ENCODE data around the gene BICD1. TPM values are rescaled to one million over a fixed set of nuclear protein-coding genes. Genes with fewer than 3 reads are reported as not detected.

Gene BICD1
- polyA plus RNA-seq, 1 of the 3 experiments (the other 2 are of a cell fraction), result 12.1 TPM

DNA sequence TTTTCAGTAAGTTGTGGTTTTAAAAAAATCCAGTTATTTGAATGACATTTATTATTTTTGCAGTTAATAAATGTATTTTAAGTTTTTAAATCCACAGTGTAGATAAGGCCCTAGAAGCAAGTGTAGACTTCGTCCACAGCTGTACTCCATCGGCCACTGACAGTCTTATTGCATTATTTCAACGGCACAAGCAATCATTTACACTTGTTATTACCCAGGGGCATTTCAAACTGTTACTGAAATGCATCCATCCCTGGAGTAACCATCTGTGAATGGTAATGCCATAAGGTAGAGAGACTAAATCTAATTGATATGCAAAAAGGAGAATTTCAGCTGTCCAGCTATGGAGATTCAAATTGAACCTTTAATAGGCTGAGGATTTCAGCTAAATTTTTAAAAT lies 48.4 kb downstream of the BICD1 start (continued):
- TF ChIP-seq, protein P1, sequence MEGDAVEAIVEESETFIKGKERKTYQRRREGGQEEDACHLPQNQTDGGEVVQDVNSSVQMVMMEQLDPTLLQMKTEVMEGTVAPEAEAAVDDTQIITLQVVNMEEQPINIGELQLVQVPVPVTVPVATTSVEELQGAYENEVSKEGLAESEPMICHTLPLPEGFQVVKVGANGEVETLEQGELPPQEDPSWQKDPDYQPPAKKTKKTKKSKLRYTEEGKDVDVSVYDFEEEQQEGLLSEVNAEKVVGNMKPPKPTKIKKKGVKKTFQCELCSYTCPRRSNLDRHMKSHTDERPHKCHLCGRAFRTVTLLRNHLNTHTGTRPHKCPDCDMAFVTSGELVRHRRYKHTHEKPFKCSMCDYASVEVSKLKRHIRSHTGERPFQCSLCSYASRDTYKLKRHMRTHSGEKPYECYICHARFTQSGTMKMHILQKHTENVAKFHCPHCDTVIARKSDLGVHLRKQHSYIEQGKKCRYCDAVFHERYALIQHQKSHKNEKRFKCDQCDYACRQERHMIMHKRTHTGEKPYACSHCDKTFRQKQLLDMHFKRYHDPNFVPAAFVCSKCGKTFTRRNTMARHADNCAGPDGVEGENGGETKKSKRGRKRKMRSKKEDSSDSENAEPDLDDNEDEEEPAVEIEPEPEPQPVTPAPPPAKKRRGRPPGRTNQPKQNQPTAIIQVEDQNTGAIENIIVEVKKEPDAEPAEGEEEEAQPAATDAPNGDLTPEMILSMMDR (IDR thresholded peaks at IDR 0.05), result no peak
- TF ChIP-seq EP300 (IDR thresholded peaks at IDR 0.05; ENCODE audit: borderline replicate concordance in 1 of 2, low read depth in 1 of 2, low read length in 1 of 2), result peak in 1 of 2 experiments; percentile 74; a peak in 1 of 4 replicates
- no peak for TF ChIP-seq TCF12 (IDR thresholded peaks at IDR 0.05)
- no peak for TF ChIP-seq MXI1 (IDR thresholded peaks at IDR 0.05; ENCODE audit: low read depth, low read length)
- TF ChIP-seq JUND (IDR thresholded peaks at IDR 0.05), result no peak
- no peak for TF ChIP-seq SIN3A (IDR thresholded peaks at IDR 0.05; ENCODE audit: borderline replicate concordance, low read depth, low read length)
- TF ChIP-seq POLR2AphosphoS5 (IDR thresholded peaks at IDR 0.05; ENCODE audit: low read depth, low read length), result no peak
- TF ChIP-seq, protein P2, sequence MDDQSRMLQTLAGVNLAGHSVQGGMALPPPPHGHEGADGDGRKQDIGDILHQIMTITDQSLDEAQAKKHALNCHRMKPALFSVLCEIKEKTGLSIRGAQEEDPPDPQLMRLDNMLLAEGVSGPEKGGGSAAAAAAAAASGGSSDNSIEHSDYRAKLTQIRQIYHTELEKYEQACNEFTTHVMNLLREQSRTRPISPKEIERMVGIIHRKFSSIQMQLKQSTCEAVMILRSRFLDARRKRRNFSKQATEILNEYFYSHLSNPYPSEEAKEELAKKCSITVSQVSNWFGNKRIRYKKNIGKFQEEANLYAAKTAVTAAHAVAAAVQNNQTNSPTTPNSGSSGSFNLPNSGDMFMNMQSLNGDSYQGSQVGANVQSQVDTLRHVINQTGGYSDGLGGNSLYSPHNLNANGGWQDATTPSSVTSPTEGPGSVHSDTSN (IDR thresholded peaks at IDR 0.05), result no peak

DNA sequence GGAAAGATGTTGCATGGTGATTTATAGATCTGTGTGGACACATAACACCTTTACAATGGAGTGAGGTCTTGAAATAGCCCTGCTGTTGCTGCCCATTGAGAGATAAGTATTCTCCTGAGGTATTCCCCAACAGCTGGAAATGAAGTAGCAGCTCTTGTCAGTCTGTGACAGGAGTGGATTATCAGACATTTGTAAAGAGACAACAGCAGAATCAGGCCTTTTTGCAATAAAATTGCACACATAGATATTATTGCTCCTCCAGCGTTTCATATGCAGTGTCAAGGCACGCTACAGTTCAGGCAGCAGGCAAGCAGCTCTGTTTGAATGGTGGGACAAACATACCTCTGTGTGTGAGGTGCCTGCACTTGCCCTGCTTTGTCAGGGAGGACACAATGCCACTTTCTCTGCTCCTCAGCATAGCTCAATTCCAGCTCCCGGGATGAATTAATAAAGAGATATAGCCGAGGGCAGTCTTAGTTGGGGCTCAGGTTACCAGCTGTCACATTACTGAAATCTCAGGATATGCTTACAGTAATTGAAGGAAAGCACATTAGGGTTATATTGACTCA lies 49.4 kb downstream of the BICD1 start:
- ChIA-PET POLR2A (interaction anchor here (1.5 kb wide), 1 partner anchor 50 kb away, joined by 3 read pairs; the partner anchor contains the start of gene BICD1), CTCF (interaction anchor here (1.0 to 1.5 kb wide), 4 partner anchors 27 to 753 kb away, joined by 3 read pairs; no protein-coding TSS in a partner anchor)
- H3K36me3 ChIP-seq (replicated peaks in 1 of 2; ENCODE audit: control insufficient read depth in 1 of 2, insufficient read depth in 2 of 2, low read length in 1 of 2), result peaks cover 0 to 3% of the 10 kb centered on the region in 2 experiments
- no peak overlapping the region for H3K4me3 ChIP-seq (ENCODE audit: low read depth in 2 of 2, low read length in 1 of 2)
- H3K9ac ChIP-seq, result no peak overlapping the region
- DNase-seq, result peak; percentile 32
- no peaks in the 10 kb centered on the region for H3K9me3 ChIP-seq
- H3K27ac ChIP-seq (ENCODE audit: low read depth in 2 of 2, low read length in 1 of 2), result peak overlapping the region in 1 of 2 experiments; percentile 58; a peak in 2 of 4 replicates
- no peaks in the 10 kb centered on the region for H4K20me1 ChIP-seq (ENCODE audit: insufficient read depth)
- no peaks in the 10 kb centered on the region for H3K27me3 ChIP-seq (ENCODE audit: insufficient read depth)
- no peaks in the 10 kb centered on the region for H3F3A ChIP-seq (replicated peaks; ENCODE audit: insufficient read depth)
- no peak overlapping the region for H2AFZ ChIP-seq (ENCODE audit: low read depth)
- peaks cover 4% of the 10 kb centered on the region; the same call in 1 of the 2 replicates for H3K79me2 ChIP-seq (ENCODE audit: insufficient read depth)
- WGBS (ENCODE audit: low lambda C conversion rate), result 55% methylated on average over 3 of the region's 4 CpGs
- H3K9me2 ChIP-seq, result no peaks in the 10 kb centered on the region
- H3K4me2 ChIP-seq, result no peak overlapping the region
- H3K4me1 ChIP-seq (ENCODE audit: control insufficient read depth in 1 of 2, insufficient read depth in 2 of 2, low read depth in 1 of 2, low read length in 1 of 2), result peaks cover 0 to 26% of the 10 kb centered on the region in 2 experiments; a peak in 2 of 4 replicates
- TF ChIP-seq JUND (IDR thresholded peaks at IDR 0.05), result no peak
- no peak for TF ChIP-seq GABPA (IDR thresholded peaks at IDR 0.05; ENCODE audit: low read depth)
- no peak for TF ChIP-seq SIN3A (IDR thresholded peaks at IDR 0.05; ENCODE audit: borderline replicate concordance, low read depth, low read length)

DNA sequence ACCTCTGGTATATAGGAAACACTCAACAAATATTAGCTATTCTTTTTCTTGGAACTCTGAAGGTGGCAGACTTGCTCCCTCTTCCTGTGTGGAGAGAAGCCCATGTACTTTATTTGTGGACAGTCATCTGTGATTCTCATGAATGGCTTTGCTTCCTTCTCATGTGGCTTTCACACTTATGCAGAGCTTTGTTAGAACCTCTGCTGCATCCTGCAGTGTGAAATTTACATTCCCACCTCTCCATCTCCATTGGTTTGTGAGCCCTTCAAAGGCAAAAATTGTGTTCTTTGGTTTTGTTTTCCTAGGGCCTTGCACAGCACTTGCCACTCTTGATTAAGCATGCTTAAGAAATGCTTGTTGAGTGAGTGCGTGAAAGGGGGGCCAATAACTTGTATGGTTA lies 51.9 kb downstream of the BICD1 start:
- H4K20me1 ChIP-seq (ENCODE audit: insufficient read depth), result no peaks in the 10 kb centered on the region
- DNase-seq, result no peak
- H3K36me3 ChIP-seq (replicated peaks in 1 of 2; ENCODE audit: control insufficient read depth in 1 of 2, insufficient read depth in 2 of 2, low read length in 1 of 2), result peaks cover 5 to 10% of the 10 kb centered on the region in 2 experiments
- H3K9me3 ChIP-seq, result no peaks in the 10 kb centered on the region
- no peaks in the 10 kb centered on the region for H3K9me2 ChIP-seq
- WGBS (ENCODE audit: low lambda C conversion rate), result 100% methylated on average over 1 of the region's 1 CpG
- POLR2A ChIA-PET, result no interaction called here
- H3K4me1 ChIP-seq (ENCODE audit: control insufficient read depth in 1 of 2, insufficient read depth in 2 of 2, low read depth in 1 of 2, low read length in 1 of 2), result peaks cover 0 to 22% of the 10 kb centered on the region in 2 experiments; a peak in 2 of 4 replicates
- H3K9ac ChIP-seq, result no peak overlapping the region
- CTCF ChIA-PET, result interaction anchor here (0.7 to 1.6 kb wide), 3 partner anchors 13 to 97 kb away, joined by 3 to 4 read pairs (median 4); no protein-coding TSS in a partner anchor
- H3K4me3 ChIP-seq (ENCODE audit: low read depth in 2 of 2, low read length in 1 of 2), result no peak overlapping the region
- H3F3A ChIP-seq (replicated peaks; ENCODE audit: insufficient read depth), result no peaks in the 10 kb centered on the region
- H2AFZ ChIP-seq (ENCODE audit: low read depth), result no peak overlapping the region
- no peak overlapping the region for H3K4me2 ChIP-seq
- H3K79me2 ChIP-seq (ENCODE audit: insufficient read depth), result peaks cover 4% of the 10 kb centered on the region; the same call in 1 of the 2 replicates
- H3K27ac ChIP-seq (ENCODE audit: low read depth in 2 of 2, low read length in 1 of 2), result no peak overlapping the region
- H3K27me3 ChIP-seq (ENCODE audit: insufficient read depth), result no peaks in the 10 kb centered on the region
- no peak for TF ChIP-seq GATA2 (CRISPR knock-in tag; IDR thresholded peaks at IDR 0.05)
- no peak for TF ChIP-seq CHD2 (IDR thresholded peaks at IDR 0.05; ENCODE audit: low read length, partially characterized antibody)
- no peak for TF ChIP-seq MEF2A (IDR thresholded peaks at IDR 0.05; ENCODE audit: borderline replicate concordance, low read depth)
- TF ChIP-seq YY1 (IDR thresholded peaks at IDR 0.05; ENCODE audit: low read depth), result no peak
- no peak for TF ChIP-seq ELF1 (IDR thresholded peaks at IDR 0.05)
- no peak for TF ChIP-seq RCOR1 (IDR thresholded peaks at IDR 0.05; ENCODE audit: low read length)
- no peak for TF ChIP-seq EZH2phosphoT487 (IDR thresholded peaks at IDR 0.05; ENCODE audit: borderline replicate concordance, low read depth)
- TF ChIP-seq, protein P2 (IDR thresholded peaks at IDR 0.05), result no peak
- TF ChIP-seq FOXJ3 (CRISPR knock-in tag; IDR thresholded peaks at IDR 0.05), result no peak
- no peak for TF ChIP-seq FOXM1 (IDR thresholded peaks at IDR 0.05; ENCODE audit: low read depth)
- no peak for TF ChIP-seq TCF12 (IDR thresholded peaks at IDR 0.05)
- no peak for TF ChIP-seq RFX5 (IDR thresholded peaks at IDR 0.05; ENCODE audit: low read length)
- no peak for TF ChIP-seq NRF1 (IDR thresholded peaks at IDR 0.05; ENCODE audit: low read depth, low read length)
- TF ChIP-seq, protein P3, sequence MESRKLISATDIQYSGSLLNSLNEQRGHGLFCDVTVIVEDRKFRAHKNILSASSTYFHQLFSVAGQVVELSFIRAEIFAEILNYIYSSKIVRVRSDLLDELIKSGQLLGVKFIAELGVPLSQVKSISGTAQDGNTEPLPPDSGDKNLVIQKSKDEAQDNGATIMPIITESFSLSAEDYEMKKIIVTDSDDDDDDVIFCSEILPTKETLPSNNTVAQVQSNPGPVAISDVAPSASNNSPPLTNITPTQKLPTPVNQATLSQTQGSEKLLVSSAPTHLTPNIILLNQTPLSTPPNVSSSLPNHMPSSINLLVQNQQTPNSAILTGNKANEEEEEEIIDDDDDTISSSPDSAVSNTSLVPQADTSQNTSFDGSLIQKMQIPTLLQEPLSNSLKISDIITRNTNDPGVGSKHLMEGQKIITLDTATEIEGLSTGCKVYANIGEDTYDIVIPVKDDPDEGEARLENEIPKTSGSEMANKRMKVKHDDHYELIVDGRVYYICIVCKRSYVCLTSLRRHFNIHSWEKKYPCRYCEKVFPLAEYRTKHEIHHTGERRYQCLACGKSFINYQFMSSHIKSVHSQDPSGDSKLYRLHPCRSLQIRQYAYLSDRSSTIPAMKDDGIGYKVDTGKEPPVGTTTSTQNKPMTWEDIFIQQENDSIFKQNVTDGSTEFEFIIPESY (IDR thresholded peaks at IDR 0.05; ENCODE audit: borderline replicate concordance, low read depth), result no peak
